Stimulated activated CD8-positive, alpha-beta memory T cell treated with anti-CD3 and anti-CD28 coated beads, Interleukin-4, amount 100 ng/mL, for 4 hours (primary cell): ENCODE data around the gene C11orf24.

Experiments
- DNase-seq, 2 donors: peaks; one replicate each; pipeline ENCODE4 v3.0.0-alpha.2; 2020; ENCODE audit warnings: low read depth in 2 of 2, low spot score in 1 of 2

Gene C11orf24

GRCh38 chr11:68211546-68211945 is 60.2 kb downstream of the C11orf24 start:
- no peak for DNase-seq
